ENCODE data around the gene SLC16A4. TPM values are rescaled to one million over a fixed set of nuclear protein-coding genes. Genes with fewer than 3 reads are reported as not detected.

The SLC16A4 gene
- total RNA-seq, 1 donor = 76.0 TPM

- Histone ChIP-seq H3K36me3 (ENCODE audit: insufficient read depth, low read length) (no peaks in the 10 kb centered on the region), H3K4me2 (ENCODE audit: insufficient read depth, low read length) (no peak overlapping the region), H3K9me3 (ENCODE audit: low read depth, low read length) (no peaks in the 10 kb centered on the region), H3K27me3 (ENCODE audit: insufficient read depth, low read length) (peaks cover 3% of the 10 kb centered on the region), H3K4me1 (ENCODE audit: insufficient read depth, low read length) (no peaks in the 10 kb centered on the region), H4K20me1 (ENCODE audit: insufficient read depth, low read length) (no peaks in the 10 kb centered on the region), H3K4me3 (ENCODE audit: insufficient read depth, low read length) (no peak overlapping the region), H3K79me2 (ENCODE audit: insufficient read depth, low read length) (no peaks in the 10 kb centered on the region), H3K27ac (ENCODE audit: low read depth, low read length) (no peak overlapping the region), H2AFZ (ENCODE audit: low read length) (no peak overlapping the region)
- DNase-seq (ENCODE audit: insufficient read length, low spot score, missing footprints) = no peak
- TF ChIP-seq, protein P1, sequence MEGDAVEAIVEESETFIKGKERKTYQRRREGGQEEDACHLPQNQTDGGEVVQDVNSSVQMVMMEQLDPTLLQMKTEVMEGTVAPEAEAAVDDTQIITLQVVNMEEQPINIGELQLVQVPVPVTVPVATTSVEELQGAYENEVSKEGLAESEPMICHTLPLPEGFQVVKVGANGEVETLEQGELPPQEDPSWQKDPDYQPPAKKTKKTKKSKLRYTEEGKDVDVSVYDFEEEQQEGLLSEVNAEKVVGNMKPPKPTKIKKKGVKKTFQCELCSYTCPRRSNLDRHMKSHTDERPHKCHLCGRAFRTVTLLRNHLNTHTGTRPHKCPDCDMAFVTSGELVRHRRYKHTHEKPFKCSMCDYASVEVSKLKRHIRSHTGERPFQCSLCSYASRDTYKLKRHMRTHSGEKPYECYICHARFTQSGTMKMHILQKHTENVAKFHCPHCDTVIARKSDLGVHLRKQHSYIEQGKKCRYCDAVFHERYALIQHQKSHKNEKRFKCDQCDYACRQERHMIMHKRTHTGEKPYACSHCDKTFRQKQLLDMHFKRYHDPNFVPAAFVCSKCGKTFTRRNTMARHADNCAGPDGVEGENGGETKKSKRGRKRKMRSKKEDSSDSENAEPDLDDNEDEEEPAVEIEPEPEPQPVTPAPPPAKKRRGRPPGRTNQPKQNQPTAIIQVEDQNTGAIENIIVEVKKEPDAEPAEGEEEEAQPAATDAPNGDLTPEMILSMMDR (IDR thresholded peaks at IDR 0.05; ENCODE audit: extremely low read depth, low read depth, low read length) = no peak
Observed at GRCh38 chr1:110326826-110327225, 64.0 kb downstream of the SLC16A4 start.

GRCh38 chr1:110324667-110325066 lies 66.2 kb downstream of the SLC16A4 start:
- H3K27me3 ChIP-seq (ENCODE audit: insufficient read depth, low read length) = peaks cover 5% of the 10 kb centered on the region
- no peaks in the 10 kb centered on the region for H4K20me1 ChIP-seq (ENCODE audit: insufficient read depth, low read length)
- TF ChIP-seq, protein P1 (IDR thresholded peaks at IDR 0.05; ENCODE audit: extremely low read depth, low read depth, low read length) = no peak
- no peak overlapping the region for H3K27ac ChIP-seq (ENCODE audit: low read depth, low read length)
- no peaks in the 10 kb centered on the region for H3K9me3 ChIP-seq (ENCODE audit: low read depth, low read length)
- H3K79me2 ChIP-seq (ENCODE audit: insufficient read depth, low read length) = no peaks in the 10 kb centered on the region
- no peak for DNase-seq (ENCODE audit: insufficient read length, low spot score, missing footprints)
- H3K4me3 ChIP-seq (ENCODE audit: insufficient read depth, low read length) = no peak overlapping the region
- no peak overlapping the region for H2AFZ ChIP-seq (ENCODE audit: low read length)
- no peaks in the 10 kb centered on the region for H3K4me1 ChIP-seq (ENCODE audit: insufficient read depth, low read length)
- no peak overlapping the region for H3K4me2 ChIP-seq (ENCODE audit: insufficient read depth, low read length)
- H3K36me3 ChIP-seq (ENCODE audit: insufficient read depth, low read length) = no peaks in the 10 kb centered on the region

DNA sequence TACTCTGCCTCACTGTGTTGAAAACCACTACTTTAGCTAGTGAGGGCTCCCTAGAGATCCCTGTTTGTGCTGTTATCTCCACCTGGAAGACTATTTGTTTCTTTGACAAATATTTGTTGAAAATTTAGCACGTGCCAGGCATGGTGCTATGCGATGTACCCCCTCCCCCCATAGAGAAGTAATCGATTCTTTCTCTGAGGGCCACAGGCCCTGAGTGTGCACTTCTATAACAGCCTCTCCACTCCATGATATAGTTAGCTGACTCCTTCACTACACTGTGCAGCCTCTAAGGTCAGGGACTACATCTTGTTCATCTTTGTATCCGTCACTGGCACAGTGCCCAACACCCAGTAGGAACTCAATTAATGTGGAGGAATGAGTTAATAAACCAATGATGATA lies 69.0 kb downstream of the SLC16A4 start:
- no peaks in the 10 kb centered on the region for H4K20me1 ChIP-seq (ENCODE audit: insufficient read depth, low read length)
- no peak overlapping the region for H3K4me2 ChIP-seq (ENCODE audit: insufficient read depth, low read length)
- no peaks in the 10 kb centered on the region for H3K4me1 ChIP-seq (ENCODE audit: insufficient read depth, low read length)
- no peaks in the 10 kb centered on the region for H3K36me3 ChIP-seq (ENCODE audit: insufficient read depth, low read length)
- TF ChIP-seq, protein P1 (IDR thresholded peaks at IDR 0.05; ENCODE audit: extremely low read depth, low read depth, low read length) = no peak
- no peaks in the 10 kb centered on the region for H3K9me3 ChIP-seq (ENCODE audit: low read depth, low read length)
- H3K4me3 ChIP-seq (ENCODE audit: insufficient read depth, low read length) = no peak overlapping the region
- H3K27ac ChIP-seq (ENCODE audit: low read depth, low read length) = no peak overlapping the region
- DNase-seq (ENCODE audit: insufficient read length, low spot score, missing footprints) = no peak
- no peak overlapping the region for H2AFZ ChIP-seq (ENCODE audit: low read length)
- no peaks in the 10 kb centered on the region for H3K79me2 ChIP-seq (ENCODE audit: insufficient read depth, low read length)
- H3K27me3 ChIP-seq (ENCODE audit: insufficient read depth, low read length) = peaks cover 5% of the 10 kb centered on the region

- no peaks in the 10 kb centered on the region for H3K4me1 ChIP-seq (ENCODE audit: insufficient read depth, low read length)
- no peak overlapping the region for H3K4me3 ChIP-seq (ENCODE audit: insufficient read depth, low read length)
- no peak overlapping the region for H2AFZ ChIP-seq (ENCODE audit: low read length)
- H4K20me1 ChIP-seq (ENCODE audit: insufficient read depth, low read length) = no peaks in the 10 kb centered on the region
- no peak overlapping the region for H3K27ac ChIP-seq (ENCODE audit: low read depth, low read length)
- H3K36me3 ChIP-seq (ENCODE audit: insufficient read depth, low read length) = no peaks in the 10 kb centered on the region
- TF ChIP-seq, protein P1 (IDR thresholded peaks at IDR 0.05; ENCODE audit: extremely low read depth, low read depth, low read length) = no peak
- H3K27me3 ChIP-seq (ENCODE audit: insufficient read depth, low read length) = peaks cover 5% of the 10 kb centered on the region
- DNase-seq (ENCODE audit: insufficient read length, low spot score, missing footprints) = no peak
- H3K9me3 ChIP-seq (ENCODE audit: low read depth, low read length) = no peaks in the 10 kb centered on the region
- no peak overlapping the region for H3K4me2 ChIP-seq (ENCODE audit: insufficient read depth, low read length)
- H3K79me2 ChIP-seq (ENCODE audit: insufficient read depth, low read length) = no peaks in the 10 kb centered on the region
Observed at GRCh38 chr1:110321045-110321444, 69.8 kb downstream of the SLC16A4 start.
